Medulla oblongata (tissue), 1 donor: ENCODE measurements around the gene AMHR2.

Experiments
- DNase-seq: peaks from one replicate; pipeline ENCODE4 v3.0.0-alpha.2; 2015; ENCODE audit errors: extremely low spot score

The AMHR2 gene

GRCh38 chr12:53480491-53481442 lies 57.1 kb downstream of the AMHR2 start:
- DNase-seq = no peak
